ENCODE data around the gene SPAG5. TPM values are rescaled to one million over a fixed set of nuclear protein-coding genes. Genes with fewer than 3 reads are reported as not detected.

The SPAG5 gene
- polyA plus RNA-seq, 4 donors = 43.5 to 46.9 (median 45.2) TPM

Other genes with a start within 250 kb of the SPAG5 start
- gene POLDIP2, start 241.5 kb downstream of the SPAG5 start, polyA plus RNA-seq (ENCODE audit: insufficient read length in 4 of 4) = 100 to 1,000 TPM in 2 of 4 donors, 10 to 100 TPM in 2; 99.1 to 105 (median 100) TPM
- gene SEBOX, start 233.8 kb downstream of the SPAG5 start, polyA plus RNA-seq (ENCODE audit: insufficient read length in 4 of 4) = not detected
- gene VTN, start 228.7 kb downstream of the SPAG5 start, polyA plus RNA-seq (ENCODE audit: insufficient read length in 4 of 4) = 10 to 100 TPM in 3 of 4 donors, 1 to 10 TPM in 1; 9.4 to 21.3 (median 15.2) TPM
- gene SARM1, start 227.3 kb downstream of the SPAG5 start, polyA plus RNA-seq (ENCODE audit: insufficient read length in 4 of 4) = 10 to 100 TPM; 11.3 to 14.0 (median 12.0) TPM
- 10 to 100 TPM; 14.6 to 15.8 (median 15.1) TPM for gene SLC46A1, start 192.8 kb downstream of the SPAG5 start, polyA plus RNA-seq (ENCODE audit: insufficient read length in 4 of 4)
- 10 to 100 TPM in 3 of 4 donors, 1 to 10 TPM in 1; 7.1 to 24.5 (median 13.3) TPM for gene SLC13A2, start 125.4 kb downstream of the SPAG5 start, polyA plus RNA-seq (ENCODE audit: insufficient read length in 4 of 4)
- gene FOXN1, start 92.7 kb downstream of the SPAG5 start, polyA plus RNA-seq (ENCODE audit: insufficient read length in 4 of 4) = under 1 TPM; 0.47 to 0.62 (median 0.61) TPM
- gene UNC119, start 46.4 kb downstream of the SPAG5 start, polyA plus RNA-seq (ENCODE audit: insufficient read length in 4 of 4) = 10 to 100 TPM; 54.4 to 74.1 (median 59.7) TPM
- gene PIGS, start 27.5 kb downstream of the SPAG5 start, polyA plus RNA-seq (ENCODE audit: insufficient read length in 4 of 4) = 100 to 1,000 TPM; 101 to 107 (median 105) TPM
- 10 to 100 TPM; 19.4 to 32.9 (median 24.5) TPM for gene ALDOC, start 22.1 kb downstream of the SPAG5 start, polyA plus RNA-seq (ENCODE audit: insufficient read length in 4 of 4)
- gene RSKR, start 15.2 kb upstream of the SPAG5 start, polyA plus RNA-seq (ENCODE audit: insufficient read length in 4 of 4) = 10 to 100 TPM; 10.6 to 14.3 (median 11.3) TPM
- 10 to 100 TPM; 77.8 to 90.5 (median 81.2) TPM for gene BLTP2, start 46.1 kb upstream of the SPAG5 start, polyA plus RNA-seq (ENCODE audit: insufficient read length in 4 of 4)
- gene SDF2, start 62.9 kb upstream of the SPAG5 start, polyA plus RNA-seq (ENCODE audit: insufficient read length in 4 of 4) = 10 to 100 TPM; 78.3 to 84.4 (median 80.9) TPM
- gene SUPT6H, start 63.2 kb upstream of the SPAG5 start, polyA plus RNA-seq (ENCODE audit: insufficient read length in 4 of 4) = 10 to 100 TPM; 67.0 to 74.3 (median 68.4) TPM
- gene PROCA1, start 112.9 kb upstream of the SPAG5 start, polyA plus RNA-seq (ENCODE audit: insufficient read length in 4 of 4) = 1 to 10 TPM; 5.0 to 7.3 (median 6.2) TPM
- gene RAB34, start 118.8 kb upstream of the SPAG5 start, polyA plus RNA-seq (ENCODE audit: insufficient read length in 4 of 4) = 100 to 1,000 TPM; 178 to 196 (median 186) TPM
- 1,000 to 10,000 TPM in 3 of 4 donors, 100 to 1,000 TPM in 1; 835 to 1,239 (median 1,092) TPM for gene RPL23A, start 121.0 kb upstream of the SPAG5 start, polyA plus RNA-seq (ENCODE audit: insufficient read length in 4 of 4)
- gene TLCD1, start 127.2 kb upstream of the SPAG5 start, polyA plus RNA-seq (ENCODE audit: insufficient read length in 4 of 4) = 10 to 100 TPM; 17.9 to 20.9 (median 18.8) TPM
- 1 to 10 TPM; 6.4 to 8.1 (median 7.8) TPM for gene NEK8, start 129.8 kb upstream of the SPAG5 start, polyA plus RNA-seq (ENCODE audit: insufficient read length in 4 of 4)
- gene TRAF4, start 145.0 kb upstream of the SPAG5 start, polyA plus RNA-seq (ENCODE audit: insufficient read length in 4 of 4) = 100 to 1,000 TPM; 117 to 145 (median 135) TPM
- 10 to 100 TPM; 21.2 to 26.7 (median 22.7) TPM for gene FAM222B, start 243.8 kb upstream of the SPAG5 start, polyA plus RNA-seq (ENCODE audit: insufficient read length in 4 of 4)